NOMO-1 treated with dmso at 0.1 percent for 144 hours (cell line): Measurements from ENCODE around the gene CDKAL1.
"Not testable (repeated sequence)": the region's sequence is repeated elsewhere in the genome, so short reads cannot be mapped to it uniquely, and the experiment has no call there.

Experiments
- DNase-seq: peaks from one replicate; lab custom pipeline; 2025; ENCODE audit not compliant: unreplicated experiment; lab: John Stamatoyannopoulos, UW

The CDKAL1 gene

GRCh38 chr6:21190701-21191100 is 656.4 kb downstream of the CDKAL1 start:
- no peak for DNase-seq

GRCh38 chr6:21193790-21194475 is 659.7 kb downstream of the CDKAL1 start:
- DNase-seq: no peak

- DNase-seq: not testable (repeated sequence)
Measured at GRCh38 chr6:21195301-21195700, 661.0 kb downstream of the CDKAL1 start.

GRCh38 chr6:21198032-21198640 is 663.9 kb downstream of the CDKAL1 start:
- no peak for DNase-seq

GRCh38 chr6:21199262-21199661 is 665.0 kb downstream of the CDKAL1 start:
- no peak for DNase-seq

GRCh38 chr6:21200134-21200870 is 666.0 kb downstream of the CDKAL1 start:
- no peak for DNase-seq

- no peak for DNase-seq
Measured at GRCh38 chr6:21201187-21201586, 666.9 kb downstream of the CDKAL1 start.

- DNase-seq: no peak
Measured at GRCh38 chr6:21201637-21202350, 667.5 kb downstream of the CDKAL1 start.

GRCh38 chr6:21202521-21202920 is 668.3 kb downstream of the CDKAL1 start:
- DNase-seq: no peak

- DNase-seq: no peak
Measured at GRCh38 chr6:21204951-21205350, 670.7 kb downstream of the CDKAL1 start.

GRCh38 chr6:21208081-21208795 is 674.0 kb downstream of the CDKAL1 start:
- DNase-seq: no peak

- DNase-seq: no peak
Measured at GRCh38 chr6:21208796-21209186, 674.5 kb downstream of the CDKAL1 start.

GRCh38 chr6:21213492-21213891 is 679.2 kb downstream of the CDKAL1 start:
- DNase-seq: no peak

GRCh38 chr6:21214738-21215448 is 680.6 kb downstream of the CDKAL1 start:
- no peak for DNase-seq

GRCh38 chr6:21219241-21219640 is 685.0 kb downstream of the CDKAL1 start:
- no peak for DNase-seq

- DNase-seq: no peak
Measured at GRCh38 chr6:21219856-21220255, 685.6 kb downstream of the CDKAL1 start.

GRCh38 chr6:21220271-21220987 is 686.2 kb downstream of the CDKAL1 start:
- no peak for DNase-seq

GRCh38 chr6:21222656-21223055 is 688.4 kb downstream of the CDKAL1 start:
- DNase-seq: no peak

GRCh38 chr6:21225912-21226311 is 691.7 kb downstream of the CDKAL1 start:
- DNase-seq: no peak

- no peak for DNase-seq
Measured at GRCh38 chr6:21227486-21227885, 693.2 kb downstream of the CDKAL1 start.
